ENCODE data around the gene ANKRD18A.
"Not testable (repeated sequence)": the region's sequence is repeated elsewhere in the genome, so short reads cannot be mapped to it uniquely, and the experiment has no call there.

ANKRD18A gene

DNA sequence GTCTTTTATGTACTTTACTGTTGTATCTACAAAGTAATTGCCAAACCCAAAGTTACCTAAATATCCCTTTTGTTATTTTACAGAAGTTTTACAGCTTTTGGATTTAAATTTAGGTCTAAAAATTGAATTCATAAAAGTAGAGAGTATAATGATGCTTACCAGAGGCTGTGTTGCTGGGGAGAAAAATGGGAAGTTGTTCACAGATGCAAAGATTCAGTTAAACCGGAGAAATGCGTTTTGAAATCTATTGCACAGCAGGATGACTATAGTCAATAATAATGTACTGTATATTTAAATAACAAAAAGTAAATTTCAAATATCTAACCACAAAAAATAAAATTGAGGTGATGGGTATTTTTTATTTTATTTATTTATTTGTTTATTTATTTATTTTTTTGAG lies 2.6 kb upstream of the ANKRD18A start:
- no peak for DNase-seq

DNA sequence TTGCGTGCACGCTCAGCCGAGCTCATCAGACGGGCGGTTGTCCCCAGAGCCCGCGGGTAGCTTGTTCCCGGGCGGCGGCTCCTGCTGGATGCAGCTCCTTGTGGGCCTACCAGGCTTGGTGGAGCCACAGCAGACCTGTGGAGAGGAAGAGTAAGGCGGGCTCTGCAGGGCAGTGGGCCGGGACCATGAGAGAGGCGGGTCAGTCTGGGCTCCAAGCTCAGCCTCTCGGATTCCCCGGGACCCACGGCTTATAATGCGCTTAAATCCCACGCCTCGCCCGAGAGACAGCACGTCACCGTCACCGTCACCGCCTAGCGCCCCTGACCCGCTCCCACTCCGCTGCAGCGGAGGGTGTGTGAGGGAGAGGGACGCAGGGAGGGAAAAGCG lies 1.9 kb upstream of the ANKRD18A start:
- peak in 1 of 2 donors; percentile 6 for DNase-seq

- DNase-seq, result peak; percentile 8 to 35
Observed at GRCh38 chr9:38621434-38622287, 1.3 kb upstream of the ANKRD18A start.

GRCh38 chr9:38619556-38620447 lies 594 bp downstream of the ANKRD18A start:
- DNase-seq, result peak in 1 of 2 donors; percentile 19

DNA sequence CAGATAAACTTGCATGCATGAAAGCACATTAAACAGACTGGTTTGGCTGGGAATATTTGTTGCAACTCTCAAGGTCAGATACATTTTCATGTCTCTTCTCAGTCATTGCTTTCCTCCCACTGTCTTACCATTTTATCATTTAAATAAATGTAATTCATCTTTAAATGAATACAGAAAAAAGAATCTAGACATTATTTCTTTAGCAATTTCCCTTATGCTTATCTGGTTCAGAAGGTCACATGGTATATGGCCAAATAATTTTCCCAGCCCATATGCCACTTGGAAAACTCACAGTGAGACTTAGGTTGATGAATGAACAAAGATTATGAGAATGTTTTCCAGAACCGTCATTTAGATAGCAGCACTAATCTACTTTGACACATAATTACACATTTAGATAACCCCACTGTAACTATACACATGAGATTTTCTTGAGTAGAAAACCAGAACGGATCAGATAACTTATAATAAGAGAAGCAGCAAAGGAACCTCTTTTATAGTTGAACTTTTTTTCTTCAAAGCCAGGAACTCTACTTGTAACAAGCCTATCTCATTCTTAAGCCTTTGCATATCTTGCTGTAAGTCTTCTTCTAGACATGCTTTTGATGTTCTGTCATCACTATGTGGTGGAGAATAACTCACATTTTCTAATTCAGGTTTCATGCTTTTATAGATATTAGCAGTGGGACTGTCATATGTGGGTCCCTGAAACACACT lies 22.2 kb downstream of the ANKRD18A start:
- DNase-seq, result not testable (repeated sequence)

GRCh38 chr9:38595117-38595516 lies 25.3 kb downstream of the ANKRD18A start:
- DNase-seq, result not testable (repeated sequence)

DNA sequence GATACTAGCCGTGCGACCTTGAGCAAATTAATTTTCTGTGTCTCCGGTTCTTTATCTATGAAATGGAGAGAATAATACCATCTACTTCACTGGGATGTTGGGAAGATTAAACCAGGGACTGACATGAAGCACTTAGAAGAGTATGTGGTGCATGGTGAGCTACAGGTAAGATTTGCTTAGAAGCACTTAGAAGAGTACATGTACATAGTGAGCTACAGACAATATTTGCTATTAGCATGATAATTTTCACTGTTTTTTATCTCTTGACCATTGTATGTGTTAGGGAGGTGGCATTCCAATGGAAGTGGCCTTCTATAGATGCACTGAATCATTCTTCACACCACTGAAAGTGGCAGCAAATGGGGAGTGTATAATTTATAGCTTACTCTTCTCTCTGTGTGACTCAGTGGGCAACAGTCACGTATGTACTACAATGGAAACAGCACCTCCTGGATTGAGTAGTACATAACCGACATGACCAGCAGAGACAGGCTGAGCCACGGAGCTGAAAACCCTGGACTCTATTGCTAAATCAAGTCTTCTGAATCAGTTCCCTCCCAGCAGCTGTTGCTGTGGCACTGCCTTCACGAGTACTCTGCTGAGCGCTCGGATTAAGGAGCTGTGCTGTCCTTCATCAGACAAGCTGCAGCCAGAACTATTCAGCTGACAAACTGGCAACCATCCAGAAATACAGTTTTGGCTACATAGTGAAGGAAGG lies 28.9 kb downstream of the ANKRD18A start:
- DNase-seq, result not testable (repeated sequence)

- DNase-seq, result not testable (repeated sequence)
Observed at GRCh38 chr9:38583765-38584164, 36.6 kb downstream of the ANKRD18A start.

GRCh38 chr9:38580112-38580511 lies 40.3 kb downstream of the ANKRD18A start:
- DNase-seq, result not testable (repeated sequence)

DNA sequence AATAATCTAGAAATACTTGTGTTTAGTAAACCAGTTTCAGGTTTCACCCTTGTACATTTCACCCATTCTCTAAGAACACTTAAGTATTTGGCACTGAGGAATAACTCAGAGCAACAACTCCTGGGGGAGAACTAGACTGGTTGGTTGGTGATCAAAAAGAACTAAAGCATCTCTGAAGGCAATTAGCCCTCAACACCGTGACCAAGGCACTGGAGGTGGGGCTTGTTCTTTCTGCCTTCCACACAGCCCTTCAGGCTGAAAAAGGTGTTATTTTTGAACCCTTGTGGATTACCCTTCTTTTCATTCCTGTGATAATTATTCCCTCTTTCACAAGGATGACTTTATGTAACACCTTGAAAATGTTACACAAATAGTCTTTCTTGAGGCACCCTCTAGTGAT lies 44.2 kb downstream of the ANKRD18A start:
- DNase-seq, result peak in 1 of 2 donors; percentile 12

DNA sequence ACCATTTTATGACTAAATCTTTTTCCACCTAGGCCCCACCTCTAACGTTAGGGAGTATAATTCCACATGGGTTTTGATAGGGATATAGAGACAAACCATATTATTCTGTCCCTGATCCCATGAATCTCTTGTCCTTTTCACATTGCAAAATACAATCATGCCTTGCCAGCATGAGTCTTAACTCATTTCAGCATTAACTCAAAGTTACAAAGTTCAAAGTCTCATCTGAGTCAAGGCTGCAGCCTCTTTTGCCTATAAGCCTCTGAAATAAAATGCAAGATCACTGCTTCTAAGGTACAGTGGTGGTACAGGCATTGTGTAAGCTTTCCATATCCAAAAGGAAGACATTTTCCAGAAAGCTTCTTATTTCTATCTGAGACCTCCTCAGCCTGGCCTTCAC lies 54.3 kb downstream of the ANKRD18A start:
- DNase-seq, result not testable (repeated sequence)

GRCh38 chr9:38565178-38565577 lies 55.2 kb downstream of the ANKRD18A start:
- DNase-seq, result not testable (repeated sequence)

DNA sequence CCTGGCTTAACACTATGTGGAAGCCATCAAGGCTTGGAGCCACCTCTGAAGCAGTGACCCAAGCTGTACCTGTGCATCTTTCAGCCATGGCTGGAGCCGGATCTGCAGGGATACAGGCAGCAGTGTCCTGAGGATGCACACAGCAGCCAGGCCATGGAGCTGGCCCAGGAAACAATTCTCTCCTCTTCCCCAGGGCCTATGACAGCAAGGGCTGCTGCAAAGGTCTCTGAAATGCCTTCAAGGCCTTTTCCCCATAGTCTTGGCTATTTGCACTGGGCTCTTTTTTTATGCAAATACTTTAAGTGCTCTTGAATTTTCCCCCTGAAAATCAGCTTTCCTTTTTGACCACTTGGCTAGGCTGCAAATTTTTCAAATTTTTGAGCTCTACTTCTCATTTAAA lies 56.5 kb downstream of the ANKRD18A start:
- not testable (repeated sequence) for DNase-seq

GRCh38 chr9:38561134-38561533 lies 59.3 kb downstream of the ANKRD18A start:
- not testable (repeated sequence) for DNase-seq

- DNase-seq, result not testable (repeated sequence)
Observed at GRCh38 chr9:38559172-38559571, 61.2 kb downstream of the ANKRD18A start.

DNA sequence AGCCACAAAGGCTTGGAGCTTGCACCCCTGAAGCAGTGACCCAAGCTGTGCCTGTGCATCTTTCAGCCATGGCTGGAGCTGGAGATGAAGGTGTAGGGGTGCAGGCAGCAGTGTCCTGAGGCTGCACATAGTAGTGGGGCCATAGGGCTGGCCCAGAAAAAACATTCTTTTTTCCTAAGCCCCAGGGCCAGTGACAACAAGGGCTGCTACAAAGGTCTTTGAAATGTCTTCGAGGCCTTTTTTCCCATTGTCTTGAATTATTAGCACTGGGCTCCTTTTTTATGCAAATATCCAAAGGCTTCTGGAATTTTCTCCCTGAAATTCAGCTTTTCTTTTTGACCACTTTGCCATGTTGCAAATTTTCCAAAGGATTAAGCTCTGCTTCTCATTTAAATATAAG lies 62.6 kb downstream of the ANKRD18A start:
- DNase-seq, result not testable (repeated sequence)

DNA sequence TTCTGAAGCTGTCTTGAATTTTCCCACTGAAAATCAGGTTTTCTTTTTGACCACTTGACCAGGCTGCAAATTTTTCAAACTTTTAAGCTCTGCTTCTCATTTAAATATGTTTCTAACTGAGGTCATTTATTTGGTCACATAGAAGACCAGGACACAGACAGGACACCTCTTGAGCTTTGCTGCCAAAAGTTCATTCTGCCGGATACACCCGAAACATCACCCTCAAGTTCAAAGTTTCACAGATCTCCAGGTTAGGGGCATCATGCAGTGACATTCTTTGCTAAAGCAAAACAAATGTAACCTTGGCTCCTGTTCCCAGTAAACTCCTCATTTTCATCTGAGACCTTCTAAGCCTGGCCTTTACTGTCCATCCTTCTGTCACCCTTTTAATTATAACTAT lies 65.4 kb downstream of the ANKRD18A start:
- not testable (repeated sequence) for DNase-seq

DNA sequence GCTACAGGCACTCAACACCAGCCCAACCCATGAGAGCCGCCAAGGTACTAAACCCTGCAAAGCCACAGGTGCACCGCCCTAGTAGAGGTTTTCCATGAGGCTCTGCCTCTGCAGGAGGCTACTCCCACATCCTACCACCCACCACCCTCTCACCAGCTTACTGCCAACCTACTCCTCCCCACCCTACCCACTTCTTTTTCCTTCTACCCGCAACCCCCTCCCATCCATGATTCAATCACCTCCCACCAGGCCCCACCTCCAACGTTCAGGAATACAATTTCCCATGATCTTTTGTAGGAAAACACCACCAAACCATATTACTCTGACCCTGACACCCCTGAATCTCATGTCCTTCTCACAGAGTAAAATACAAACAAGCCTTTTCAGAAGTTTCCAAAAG lies 67.4 kb downstream of the ANKRD18A start:
- not testable (repeated sequence) for DNase-seq

GRCh38 chr9:38546497-38547163 lies 73.8 kb downstream of the ANKRD18A start:
- DNase-seq, result peak; percentile 15 to 51

- not testable (repeated sequence) for DNase-seq
Observed at GRCh38 chr9:38540535-38540934, 79.9 kb downstream of the ANKRD18A start.

- no peak for DNase-seq
Observed at GRCh38 chr9:38529317-38529716, 91.1 kb downstream of the ANKRD18A start.

- DNase-seq, result no peak
Observed at GRCh38 chr9:38527503-38527902, 92.9 kb downstream of the ANKRD18A start.
